ENCODE data around the gene MAN2B1. TPM values are rescaled to one million over a fixed set of nuclear protein-coding genes. Genes with fewer than 3 reads are reported as not detected.

Gene MAN2B1
- total and polyA plus RNA-seq, 2 of the 13 experiments (the other 11 are each of a cell fraction or from before 2014, with no cell fraction given): 23.6 to 23.8 TPM

GRCh38 chr19:12669270-12670158 is 3.0 kb upstream of the MAN2B1 start (continued):
- TF ChIP-seq ZSCAN31 (CRISPR knock-in tag; IDR thresholded peaks at IDR 0.05; ENCODE audit: low read depth): peak; percentile 48; the same call in 1 of the 2 replicates
- no peak for TF ChIP-seq SMC3 (IDR thresholded peaks at IDR 0.05; ENCODE audit: low read length)
- TF ChIP-seq ZNF362 (CRISPR knock-in tag; IDR thresholded peaks at IDR 0.05; ENCODE audit: borderline replicate concordance): no peak
- TF ChIP-seq TFDP2 (CRISPR knock-in tag; IDR thresholded peaks at IDR 0.05): peak; percentile 55; the same call in 1 of the 2 replicates
- TF ChIP-seq ZNF761 (CRISPR knock-in tag; conservative IDR thresholded peaks at IDR 0.05): no peak
- TF ChIP-seq ZNF616 (CRISPR knock-in tag; IDR thresholded peaks at IDR 0.05; ENCODE audit: low read depth): no peak
- no peak for TF ChIP-seq ZNF10 (CRISPR knock-in tag; IDR thresholded peaks at IDR 0.05; ENCODE audit: borderline replicate concordance, low read depth)
- peak; percentile 61 for TF ChIP-seq MXD3 (CRISPR knock-in tag; IDR thresholded peaks at IDR 0.05)
- TF ChIP-seq BCL3 (CRISPR knock-in tag; IDR thresholded peaks at IDR 0.05): peak; percentile 50; the same call in 1 of the 2 replicates
- TF ChIP-seq RAD51 (IDR thresholded peaks at IDR 0.05; ENCODE audit: borderline replicate concordance): no peak
- TF ChIP-seq TFE3 (CRISPR knock-in tag; IDR thresholded peaks at IDR 0.05): 0 out of 2 replicates have a peak, but pooled peaks have one; percentile 7
- no peak for TF ChIP-seq RERE (CRISPR knock-in tag; IDR thresholded peaks at IDR 0.05; ENCODE audit: low read depth)
- no peak for TF ChIP-seq ETV6 (CRISPR knock-in tag; conservative IDR thresholded peaks at IDR 0.05)
- TF ChIP-seq ZNF615 (CRISPR knock-in tag; IDR thresholded peaks at IDR 0.05; ENCODE audit: borderline replicate concordance): no peak
- no peak for TF ChIP-seq ZNF251 (CRISPR knock-in tag; IDR thresholded peaks at IDR 0.05)
- TF ChIP-seq MXD1 (CRISPR knock-in tag; IDR thresholded peaks at IDR 0.05): peak; percentile 75

All from HepG2 (cell line).